Astrocyte of the spinal cord (primary cell): Measurements from ENCODE around the gene LTF.

ENCODE experiments used
- DNase-seq: peaks from one replicate; pipeline ENCODE4 v3.0.0; 2011; ENCODE audit warnings: low read depth, low spot score
- H3K4me3 ChIP-seq: 2 replicates; pipeline ENCODE4 v1.5.1; 2011; ENCODE audit warnings: low read depth, mild to moderate bottlenecking, low read length, moderate library complexity
- in situ Hi-C: cut with HindIII; loops from 2 replicates; pipeline ENCODE4 v1.10.0; 2017; ENCODE audit warnings: low sequenced_read_pairs
- TF ChIP-seq, protein P1 (sequence below): IDR thresholded peaks from 2 replicates; pipeline ENCODE4 v1.5.1; 2012; ENCODE audit warnings: low read depth, mild to moderate bottlenecking, low read length, inconsistent platforms

The LTF gene

DNA sequence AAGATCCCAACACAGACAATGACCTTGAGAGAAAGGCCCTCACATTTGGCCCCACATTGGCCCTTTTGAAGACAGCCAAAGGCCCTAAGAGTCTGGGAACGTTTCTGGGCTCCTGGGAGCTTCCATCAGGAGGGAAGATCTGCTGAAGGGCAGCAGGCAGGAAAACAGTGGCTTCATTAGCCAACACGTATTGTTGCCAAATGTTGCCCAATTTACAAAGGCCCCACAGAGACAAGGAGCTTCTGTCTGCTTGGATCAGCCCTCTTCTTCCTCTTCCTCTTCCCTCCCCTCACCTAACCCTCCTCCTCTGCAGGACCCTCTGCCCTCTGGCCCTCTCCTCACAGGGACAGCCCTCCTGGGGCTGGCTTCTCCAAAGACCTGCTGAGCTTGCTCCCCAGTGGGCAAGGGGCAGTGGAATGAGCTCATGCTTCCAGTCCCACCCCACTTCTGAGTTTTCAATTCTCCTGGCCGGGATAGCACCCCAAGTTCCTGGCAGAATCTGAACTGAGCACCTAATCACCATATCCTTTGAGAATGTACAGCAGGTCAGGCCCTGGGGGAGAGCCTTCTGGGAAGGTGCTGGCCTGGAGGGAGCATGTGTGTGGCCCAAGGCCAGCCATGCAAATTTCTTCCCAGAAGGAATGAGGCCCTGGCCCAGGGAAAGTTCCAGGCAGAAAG is 5.1 kb upstream of the LTF start:
- no peak overlapping the region for H3K4me3 ChIP-seq
- DNase-seq: no peak
- in situ Hi-C loops: no loop called here
- TF ChIP-seq, protein P1, sequence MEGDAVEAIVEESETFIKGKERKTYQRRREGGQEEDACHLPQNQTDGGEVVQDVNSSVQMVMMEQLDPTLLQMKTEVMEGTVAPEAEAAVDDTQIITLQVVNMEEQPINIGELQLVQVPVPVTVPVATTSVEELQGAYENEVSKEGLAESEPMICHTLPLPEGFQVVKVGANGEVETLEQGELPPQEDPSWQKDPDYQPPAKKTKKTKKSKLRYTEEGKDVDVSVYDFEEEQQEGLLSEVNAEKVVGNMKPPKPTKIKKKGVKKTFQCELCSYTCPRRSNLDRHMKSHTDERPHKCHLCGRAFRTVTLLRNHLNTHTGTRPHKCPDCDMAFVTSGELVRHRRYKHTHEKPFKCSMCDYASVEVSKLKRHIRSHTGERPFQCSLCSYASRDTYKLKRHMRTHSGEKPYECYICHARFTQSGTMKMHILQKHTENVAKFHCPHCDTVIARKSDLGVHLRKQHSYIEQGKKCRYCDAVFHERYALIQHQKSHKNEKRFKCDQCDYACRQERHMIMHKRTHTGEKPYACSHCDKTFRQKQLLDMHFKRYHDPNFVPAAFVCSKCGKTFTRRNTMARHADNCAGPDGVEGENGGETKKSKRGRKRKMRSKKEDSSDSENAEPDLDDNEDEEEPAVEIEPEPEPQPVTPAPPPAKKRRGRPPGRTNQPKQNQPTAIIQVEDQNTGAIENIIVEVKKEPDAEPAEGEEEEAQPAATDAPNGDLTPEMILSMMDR: no peak

DNA sequence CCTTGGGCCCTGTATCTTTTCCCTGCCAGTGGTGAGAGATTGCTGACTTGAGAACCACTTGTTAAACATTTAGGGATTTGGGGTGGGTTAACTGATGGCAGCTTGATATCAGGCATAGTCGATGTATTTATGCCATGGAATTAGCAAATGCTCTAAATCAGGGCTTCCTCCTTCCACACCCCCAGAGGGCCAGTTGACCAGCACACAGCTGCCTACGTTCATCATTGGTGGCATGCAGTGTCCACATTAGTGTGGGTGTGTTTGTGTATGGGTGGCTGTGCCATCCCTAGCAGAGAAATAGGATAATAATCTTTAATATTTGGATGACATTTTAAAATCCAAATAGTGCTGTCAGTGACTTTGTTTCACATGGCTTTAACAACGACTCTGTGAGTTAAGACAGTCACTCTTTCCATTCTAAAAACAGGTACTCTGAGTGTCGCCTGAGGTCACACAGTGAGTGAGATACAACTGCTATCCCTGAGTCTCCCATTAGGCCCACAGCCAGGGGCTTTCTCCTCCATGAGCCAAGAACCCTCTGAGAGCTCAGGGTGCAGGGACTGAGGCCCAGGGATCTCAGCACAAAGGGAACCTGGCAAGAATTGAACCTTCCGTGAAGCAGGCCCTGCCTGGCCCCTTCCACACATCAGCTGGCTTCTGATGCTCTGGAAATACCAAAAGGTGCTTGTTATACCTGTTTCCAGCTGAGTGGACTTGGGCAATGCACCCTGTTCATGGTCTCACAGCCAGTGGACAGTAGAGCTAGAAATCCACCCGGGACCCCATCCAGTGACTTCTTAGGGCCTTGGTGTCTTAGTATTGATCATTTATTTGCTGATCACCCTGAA is 4.3 kb upstream of the LTF start:
- TF ChIP-seq, protein P1: no peak
- H3K4me3 ChIP-seq: no peak overlapping the region
- DNase-seq: no peak
- in situ Hi-C loops: no loop called here

DNA sequence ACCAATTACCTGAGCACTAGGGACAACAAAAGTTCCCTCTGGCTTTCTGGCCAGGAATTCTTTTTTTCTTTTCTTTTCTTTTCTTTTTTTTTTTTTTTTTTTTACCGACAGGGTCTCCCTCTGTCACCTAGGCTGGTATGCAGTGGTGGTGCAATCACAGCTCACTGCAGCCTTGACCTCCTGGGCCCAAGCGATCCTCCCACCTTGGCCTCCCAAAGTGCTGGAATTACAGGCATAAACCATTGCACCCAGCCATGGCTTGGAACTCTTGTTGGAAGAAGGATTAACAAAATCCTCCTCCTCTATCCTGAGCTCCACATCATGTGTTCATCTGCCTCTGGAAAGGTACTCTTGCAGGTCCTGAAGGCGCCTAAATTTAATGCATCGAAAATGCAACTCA is 2.9 kb upstream of the LTF start:
- in situ Hi-C loops: no loop called here
- H3K4me3 ChIP-seq: no peak overlapping the region
- DNase-seq: no peak
- TF ChIP-seq, protein P1: no peak

DNA sequence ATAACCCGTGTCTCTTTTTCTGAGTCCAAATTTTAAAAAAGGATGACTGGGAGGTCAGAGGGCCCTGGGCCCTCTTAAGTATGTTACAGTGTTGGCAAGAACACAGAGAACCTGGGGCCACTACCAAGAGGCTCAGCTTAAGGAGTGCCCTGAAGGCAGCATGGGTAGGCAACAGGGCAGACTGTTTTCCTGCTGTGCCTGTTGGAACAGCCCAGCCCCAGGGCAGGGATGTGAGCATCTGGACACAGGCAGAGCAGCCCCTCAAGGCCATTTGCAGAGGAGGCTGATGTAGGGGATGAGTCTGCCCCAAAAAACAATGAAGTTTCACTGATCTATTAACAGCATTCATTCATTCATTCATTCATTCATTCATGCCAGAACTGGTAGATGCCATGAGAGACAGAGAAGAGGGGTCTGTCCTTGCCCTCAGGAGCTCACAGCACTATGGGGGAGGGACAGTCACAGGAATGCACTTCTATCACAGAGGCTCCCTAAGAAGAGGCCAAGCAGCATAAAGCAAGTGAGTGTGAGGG is 2.2 kb upstream of the LTF start:
- no peak overlapping the region for H3K4me3 ChIP-seq
- in situ Hi-C loops: no loop called here
- TF ChIP-seq, protein P1: no peak
- DNase-seq: no peak

DNA sequence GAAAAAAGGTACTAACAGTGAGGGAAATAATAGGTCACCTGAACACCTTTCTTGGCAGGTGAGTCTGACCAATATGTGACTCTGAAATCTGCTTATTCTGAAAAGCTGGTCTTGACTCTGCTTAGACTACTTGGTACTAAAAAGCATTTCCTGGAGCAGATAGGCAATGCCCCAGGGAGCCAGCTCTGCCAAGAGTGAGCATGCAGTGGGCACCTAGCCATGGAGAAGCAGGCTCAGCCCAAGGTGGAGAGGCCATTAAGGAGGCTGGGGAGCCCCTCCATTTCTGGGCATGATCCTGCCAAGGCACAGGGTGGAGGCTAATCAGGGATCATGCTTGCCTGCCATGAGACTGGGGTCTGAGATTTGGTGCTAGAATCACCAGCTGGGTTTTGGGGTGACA is 1.6 kb upstream of the LTF start:
- DNase-seq: no peak
- in situ Hi-C loops: no loop called here
- TF ChIP-seq, protein P1: no peak
- no peak overlapping the region for H3K4me3 ChIP-seq

DNA sequence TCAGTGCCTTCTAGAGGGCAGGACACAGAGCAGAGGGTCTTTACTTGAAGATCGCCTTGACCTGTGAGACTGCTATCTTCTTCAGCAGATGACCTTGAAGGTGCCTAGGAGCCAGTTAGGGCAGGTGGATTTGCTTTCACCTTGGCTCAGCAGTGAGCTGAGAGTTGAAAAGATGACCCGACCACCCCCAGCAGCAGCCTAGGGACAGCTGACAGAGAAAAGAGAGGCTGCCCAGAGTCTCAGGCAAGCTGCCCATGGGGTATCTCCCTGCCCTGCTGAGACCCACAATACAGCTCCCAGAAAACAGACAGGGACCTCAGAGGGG is 453 bp upstream of the LTF start:
- TF ChIP-seq, protein P1: no peak
- in situ Hi-C loops: no loop called here
- H3K4me3 ChIP-seq: no peak overlapping the region
- DNase-seq: no peak
